ENCODE results near the gene TMEM151B.

- TF ChIP-seq CTCF (IDR thresholded peaks at IDR 0.05; ENCODE audit: low read depth, low read length): no peak
- TF ChIP-seq EZH2phosphoT487 (IDR thresholded peaks at IDR 0.05; ENCODE audit: low read depth): no peak
Observed at GRCh38 chr6:44228433-44228832, 41.8 kb upstream of the TMEM151B start.

All from OCI-LY3 (cell line).